Measurements from ENCODE around the gene ABLIM1.

DNA sequence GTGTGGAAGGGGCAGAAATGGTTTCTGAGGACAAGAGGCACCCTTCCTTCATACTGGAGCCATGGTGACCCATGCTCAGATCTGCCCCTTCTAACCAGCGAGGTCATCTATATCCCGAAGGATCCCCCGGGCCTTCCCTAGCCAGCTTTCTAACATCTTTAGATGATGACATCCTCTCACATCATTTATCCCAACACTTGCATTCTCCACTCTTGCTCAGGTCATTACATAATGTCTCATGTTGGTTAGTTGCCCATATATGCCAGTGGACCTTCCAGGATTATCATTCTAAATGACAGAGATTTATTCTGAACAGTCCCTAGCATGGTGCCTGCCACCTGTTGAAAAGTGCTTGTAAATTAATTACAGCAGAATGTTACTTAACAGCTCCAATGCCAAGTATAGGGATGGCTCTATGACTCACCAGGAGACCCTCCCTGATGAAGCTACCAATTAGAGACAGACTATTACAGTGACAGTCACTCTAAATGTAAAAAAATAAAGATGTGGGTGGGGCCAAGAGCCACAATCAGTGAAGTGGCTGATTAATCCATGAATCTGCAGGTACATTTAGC lies 22.6 kb upstream of the ABLIM1 start:
- no peak for TF ChIP-seq EZH2 (IDR thresholded peaks at IDR 0.05; ENCODE audit: borderline replicate concordance, low read length)
- TF ChIP-seq, protein P1, sequence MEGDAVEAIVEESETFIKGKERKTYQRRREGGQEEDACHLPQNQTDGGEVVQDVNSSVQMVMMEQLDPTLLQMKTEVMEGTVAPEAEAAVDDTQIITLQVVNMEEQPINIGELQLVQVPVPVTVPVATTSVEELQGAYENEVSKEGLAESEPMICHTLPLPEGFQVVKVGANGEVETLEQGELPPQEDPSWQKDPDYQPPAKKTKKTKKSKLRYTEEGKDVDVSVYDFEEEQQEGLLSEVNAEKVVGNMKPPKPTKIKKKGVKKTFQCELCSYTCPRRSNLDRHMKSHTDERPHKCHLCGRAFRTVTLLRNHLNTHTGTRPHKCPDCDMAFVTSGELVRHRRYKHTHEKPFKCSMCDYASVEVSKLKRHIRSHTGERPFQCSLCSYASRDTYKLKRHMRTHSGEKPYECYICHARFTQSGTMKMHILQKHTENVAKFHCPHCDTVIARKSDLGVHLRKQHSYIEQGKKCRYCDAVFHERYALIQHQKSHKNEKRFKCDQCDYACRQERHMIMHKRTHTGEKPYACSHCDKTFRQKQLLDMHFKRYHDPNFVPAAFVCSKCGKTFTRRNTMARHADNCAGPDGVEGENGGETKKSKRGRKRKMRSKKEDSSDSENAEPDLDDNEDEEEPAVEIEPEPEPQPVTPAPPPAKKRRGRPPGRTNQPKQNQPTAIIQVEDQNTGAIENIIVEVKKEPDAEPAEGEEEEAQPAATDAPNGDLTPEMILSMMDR (conservative IDR thresholded peaks at IDR 0.05 in 1 of 2, IDR thresholded peaks at IDR 0.05 in 1 of 2; ENCODE audit: extremely low read depth in 1 of 2, insufficient read depth in 1 of 2, low read depth in 1 of 2, low read length in 2 of 2) = no peak
